ENCODE data around the gene ASIC3.
A peak's percentile ranks its signal among the peaks of the same experiment; 100 is the strongest.

The ASIC3 gene
- total RNA-seq = 2.1 to 3.5 (median 2.9) reads per million in 3 donors

- Histone ChIP-seq H3K27ac (ENCODE audit: insufficient read depth, low read length, poor library complexity, severe bottlenecking) (no peak within 1 kb of the TSS), H3K4me3 (ENCODE audit: insufficient read depth, low read depth, low read length, poor library complexity, severe bottlenecking) (no peak within 1 kb of the TSS), H3K9me3 (ENCODE audit: control insufficient read depth, low read length) (no peaks in the 10 kb centered on the region), H3K36me3 (ENCODE audit: control insufficient read depth, insufficient read depth, low read length) (peaks cover 18% of the 10 kb centered on the region), H3K27me3 (replicated peaks; ENCODE audit: control insufficient read depth, insufficient read depth, low read length, poor library complexity, severe bottlenecking) (no peaks in the 10 kb centered on the region), H3K4me1 (ENCODE audit: control insufficient read depth, insufficient read depth, low read length, poor library complexity, severe bottlenecking) (peaks cover 6% of the 10 kb centered on the region)
- no peak for DNase-seq
Observed at GRCh38 chr7:151047976-151048815, at the start of gene ASIC3. Gene ASIC3 (plus strand): TSS chr7:151048531. CDS start chr7:151048886, 355 bp downstream.

GRCh38 chr7:150999001-150999400 lies 49.3 kb upstream of the ASIC3 start:
- Histone ChIP-seq H3K9me3 (ENCODE audit: control insufficient read depth, low read length) (no peaks in the 10 kb centered on the region), H3K4me1 (ENCODE audit: control insufficient read depth, insufficient read depth, low read length, poor library complexity, severe bottlenecking) (peaks cover 46% of the 10 kb centered on the region), H3K27me3 (replicated peaks; ENCODE audit: control insufficient read depth, insufficient read depth, low read length, poor library complexity, severe bottlenecking) (no peaks in the 10 kb centered on the region), H3K36me3 (ENCODE audit: control insufficient read depth, insufficient read depth, low read length) (peaks cover 7% of the 10 kb centered on the region), H3K27ac (ENCODE audit: insufficient read depth, low read length, poor library complexity, severe bottlenecking) (peak overlapping the region; percentile 22), H3K4me3 (ENCODE audit: insufficient read depth, low read depth, low read length, poor library complexity, severe bottlenecking) (no peak overlapping the region)
- no peak for DNase-seq

GRCh38 chr7:150999497-151000230 lies 48.7 kb upstream of the ASIC3 start:
- Histone ChIP-seq H3K4me3 (ENCODE audit: insufficient read depth, low read depth, low read length, poor library complexity, severe bottlenecking) (no peak overlapping the region), H3K27me3 (replicated peaks; ENCODE audit: control insufficient read depth, insufficient read depth, low read length, poor library complexity, severe bottlenecking) (no peaks in the 10 kb centered on the region), H3K4me1 (ENCODE audit: control insufficient read depth, insufficient read depth, low read length, poor library complexity, severe bottlenecking) (peaks cover 39% of the 10 kb centered on the region), H3K36me3 (ENCODE audit: control insufficient read depth, insufficient read depth, low read length) (peaks cover 7% of the 10 kb centered on the region), H3K9me3 (ENCODE audit: control insufficient read depth, low read length) (no peaks in the 10 kb centered on the region), H3K27ac (ENCODE audit: insufficient read depth, low read length, poor library complexity, severe bottlenecking) (peak overlapping the region; percentile 22)
- DNase-seq = no peak

- H3K27ac ChIP-seq (ENCODE audit: insufficient read depth, low read length, poor library complexity, severe bottlenecking) = no peak overlapping the region
- no peak for DNase-seq
- H3K4me3 ChIP-seq (ENCODE audit: insufficient read depth, low read depth, low read length, poor library complexity, severe bottlenecking) = no peak overlapping the region
- no peaks in the 10 kb centered on the region for H3K27me3 ChIP-seq (replicated peaks; ENCODE audit: control insufficient read depth, insufficient read depth, low read length, poor library complexity, severe bottlenecking)
- H3K36me3 ChIP-seq (ENCODE audit: control insufficient read depth, insufficient read depth, low read length) = peaks cover 7% of the 10 kb centered on the region
- peaks cover 32% of the 10 kb centered on the region for H3K4me1 ChIP-seq (ENCODE audit: control insufficient read depth, insufficient read depth, low read length, poor library complexity, severe bottlenecking)
- no peaks in the 10 kb centered on the region for H3K9me3 ChIP-seq (ENCODE audit: control insufficient read depth, low read length)
Observed at GRCh38 chr7:151000897-151001495, 47.3 kb upstream of the ASIC3 start.

- Histone ChIP-seq H3K4me3 (ENCODE audit: insufficient read depth, low read depth, low read length, poor library complexity, severe bottlenecking) (no peak overlapping the region), H3K27me3 (replicated peaks; ENCODE audit: control insufficient read depth, insufficient read depth, low read length, poor library complexity, severe bottlenecking) (no peaks in the 10 kb centered on the region), H3K9me3 (ENCODE audit: control insufficient read depth, low read length) (no peaks in the 10 kb centered on the region), H3K4me1 (ENCODE audit: control insufficient read depth, insufficient read depth, low read length, poor library complexity, severe bottlenecking) (peaks cover 28% of the 10 kb centered on the region), H3K36me3 (ENCODE audit: control insufficient read depth, insufficient read depth, low read length) (peaks cover 7% of the 10 kb centered on the region), H3K27ac (ENCODE audit: insufficient read depth, low read length, poor library complexity, severe bottlenecking) (no peak overlapping the region)
- DNase-seq = no peak
Observed at GRCh38 chr7:151001546-151001945, 46.8 kb upstream of the ASIC3 start.

- Histone ChIP-seq H3K4me3 (ENCODE audit: insufficient read depth, low read depth, low read length, poor library complexity, severe bottlenecking) (no peak overlapping the region), H3K9me3 (ENCODE audit: control insufficient read depth, low read length) (no peaks in the 10 kb centered on the region), H3K27ac (ENCODE audit: insufficient read depth, low read length, poor library complexity, severe bottlenecking) (no peak overlapping the region), H3K36me3 (ENCODE audit: control insufficient read depth, insufficient read depth, low read length) (peaks cover 7% of the 10 kb centered on the region), H3K4me1 (ENCODE audit: control insufficient read depth, insufficient read depth, low read length, poor library complexity, severe bottlenecking) (peaks cover 32% of the 10 kb centered on the region), H3K27me3 (replicated peaks; ENCODE audit: control insufficient read depth, insufficient read depth, low read length, poor library complexity, severe bottlenecking) (no peaks in the 10 kb centered on the region)
- DNase-seq = no peak
Observed at GRCh38 chr7:151003572-151003971, 44.8 kb upstream of the ASIC3 start.

GRCh38 chr7:151005566-151005965 lies 42.8 kb upstream of the ASIC3 start:
- Histone ChIP-seq H3K4me3 (ENCODE audit: insufficient read depth, low read depth, low read length, poor library complexity, severe bottlenecking) (no peak overlapping the region), H3K4me1 (ENCODE audit: control insufficient read depth, insufficient read depth, low read length, poor library complexity, severe bottlenecking) (peaks cover 41% of the 10 kb centered on the region), H3K27me3 (replicated peaks; ENCODE audit: control insufficient read depth, insufficient read depth, low read length, poor library complexity, severe bottlenecking) (no peaks in the 10 kb centered on the region), H3K36me3 (ENCODE audit: control insufficient read depth, insufficient read depth, low read length) (peaks cover 7% of the 10 kb centered on the region), H3K27ac (ENCODE audit: insufficient read depth, low read length, poor library complexity, severe bottlenecking) (no peak overlapping the region), H3K9me3 (ENCODE audit: control insufficient read depth, low read length) (no peaks in the 10 kb centered on the region)
- DNase-seq = no peak

- Histone ChIP-seq H3K27ac (ENCODE audit: insufficient read depth, low read length, poor library complexity, severe bottlenecking) (no peak overlapping the region), H3K4me3 (ENCODE audit: insufficient read depth, low read depth, low read length, poor library complexity, severe bottlenecking) (no peak overlapping the region), H3K36me3 (ENCODE audit: control insufficient read depth, insufficient read depth, low read length) (peaks cover 2% of the 10 kb centered on the region), H3K9me3 (ENCODE audit: control insufficient read depth, low read length) (no peaks in the 10 kb centered on the region), H3K27me3 (replicated peaks; ENCODE audit: control insufficient read depth, insufficient read depth, low read length, poor library complexity, severe bottlenecking) (no peaks in the 10 kb centered on the region), H3K4me1 (ENCODE audit: control insufficient read depth, insufficient read depth, low read length, poor library complexity, severe bottlenecking) (peaks cover 49% of the 10 kb centered on the region)
- DNase-seq = no peak
Observed at GRCh38 chr7:151006590-151007300, 41.6 kb upstream of the ASIC3 start.

- no peaks in the 10 kb centered on the region for H3K9me3 ChIP-seq (ENCODE audit: control insufficient read depth, low read length)
- H3K27me3 ChIP-seq (replicated peaks; ENCODE audit: control insufficient read depth, insufficient read depth, low read length, poor library complexity, severe bottlenecking) = no peaks in the 10 kb centered on the region
- H3K4me1 ChIP-seq (ENCODE audit: control insufficient read depth, insufficient read depth, low read length, poor library complexity, severe bottlenecking) = peaks cover 56% of the 10 kb centered on the region
- peak overlapping the region; percentile 76 for H3K27ac ChIP-seq (ENCODE audit: insufficient read depth, low read length, poor library complexity, severe bottlenecking)
- no peaks in the 10 kb centered on the region for H3K36me3 ChIP-seq (ENCODE audit: control insufficient read depth, insufficient read depth, low read length)
- no peak for DNase-seq
- H3K4me3 ChIP-seq (ENCODE audit: insufficient read depth, low read depth, low read length, poor library complexity, severe bottlenecking) = peak overlapping the region; percentile 33
Observed at GRCh38 chr7:151007469-151007898, 40.8 kb upstream of the ASIC3 start.

Data from effector memory CD4-positive, alpha-beta T cell (primary cell).